ENCODE measurements around the gene RBPMS2.
A peak's percentile ranks its signal among the peaks of the same experiment; 100 is the strongest.
"Not testable (repeated sequence)": the region's sequence is repeated elsewhere in the genome, so short reads cannot be mapped to it uniquely, and the experiment has no call there.

The RBPMS2 gene

GRCh38 chr15:64803526-64803925 is 28.1 kb upstream of the RBPMS2 start:
- no peak for DNase-seq (ENCODE audit: low spot score)
- H3K27ac ChIP-seq: peak overlapping the region in 1 of 2 donors; percentile 28
- no peak for TF ChIP-seq CTCF (IDR thresholded peaks at IDR 0.05)

GRCh38 chr15:64800476-64800875 is 25.1 kb upstream of the RBPMS2 start:
- DNase-seq (ENCODE audit: low spot score): no peak
- no peak overlapping the region for H3K4me3 ChIP-seq
- H3K27ac ChIP-seq: no peak overlapping the region
- no peak for TF ChIP-seq CTCF (IDR thresholded peaks at IDR 0.05)

More at GRCh38 chr15:64803526-64803925, 28.1 kb upstream of the RBPMS2 start:
- H3K4me3 ChIP-seq: no peak overlapping the region

- H3K27ac ChIP-seq; DNase-seq (ENCODE audit: low spot score); H3K4me3 ChIP-seq: not testable (repeated sequence)
Measured at GRCh38 chr15:64798905-64799304, 23.5 kb upstream of the RBPMS2 start.

- not testable (repeated sequence) for DNase-seq (ENCODE audit: low spot score); H3K27ac ChIP-seq
Measured at GRCh38 chr15:64795921-64796320, 20.5 kb upstream of the RBPMS2 start.

GRCh38 chr15:64795299-64795698 is 19.9 kb upstream of the RBPMS2 start:
- DNase-seq (ENCODE audit: low spot score); H3K4me3 ChIP-seq; H3K27ac ChIP-seq: not testable (repeated sequence)

More at GRCh38 chr15:64795921-64796320, 20.5 kb upstream of the RBPMS2 start:
- H3K4me3 ChIP-seq: not testable (repeated sequence)

GRCh38 chr15:64792282-64792681 is 16.9 kb upstream of the RBPMS2 start:
- DNase-seq (ENCODE audit: low spot score): no peak
- Histone ChIP-seq H3K27ac (no peak overlapping the region), H3K4me3 (no peak overlapping the region)
- no peak for TF ChIP-seq CTCF (IDR thresholded peaks at IDR 0.05)

- DNase-seq (ENCODE audit: low spot score): no peak
- Histone ChIP-seq H3K27ac (no peak overlapping the region), H3K4me3 (no peak overlapping the region)
- no peak for TF ChIP-seq CTCF (IDR thresholded peaks at IDR 0.05)
Measured at GRCh38 chr15:64791401-64791800, 16.0 kb upstream of the RBPMS2 start.

GRCh38 chr15:64783796-64784195 is 8.4 kb upstream of the RBPMS2 start:
- DNase-seq (ENCODE audit: low spot score): no peak
- H3K27ac ChIP-seq: no peak overlapping the region
- no peak overlapping the region for H3K4me3 ChIP-seq
- no peak for TF ChIP-seq CTCF (IDR thresholded peaks at IDR 0.05)

- H3K27ac ChIP-seq: no peak overlapping the region
- no peak overlapping the region for H3K4me3 ChIP-seq
- DNase-seq (ENCODE audit: low spot score): no peak
- TF ChIP-seq CTCF (IDR thresholded peaks at IDR 0.05): no peak
Measured at GRCh38 chr15:64782751-64783150, 7.4 kb upstream of the RBPMS2 start.

Data from coronary artery (tissue), 2 donors.